ENCODE measurements around the gene TICAM1.
A peak's percentile ranks its signal among the peaks of the same experiment; 100 is the strongest.

TICAM1 gene

GRCh38 chr19:4768934-4769777, 62.4 kb downstream of the TICAM1 start:
- DNase-seq (ENCODE audit: low spot score) = peak; percentile 74
- ChIA-PET CTCF (interaction anchor here (0.6 kb wide), 3 partner anchors 10 to 299 kb away, joined by 4 to 8 read pairs (median 5); no protein-coding TSS in a partner anchor), POLR2A (ENCODE audit: low non-redundant PET) (no interaction called here)
- TF ChIP-seq CTCF (conservative IDR thresholded peaks at IDR 0.05; ENCODE audit: low read depth) = no peak
- no peak overlapping the region for H3K27ac ChIP-seq
